ENCODE measurements around the gene FAM168B. TPM values are rescaled to one million over a fixed set of nuclear protein-coding genes. Genes with fewer than 3 reads are reported as not detected.

FAM168B gene
- polyA plus RNA-seq, 1 donor: 73.6 TPM

DNA sequence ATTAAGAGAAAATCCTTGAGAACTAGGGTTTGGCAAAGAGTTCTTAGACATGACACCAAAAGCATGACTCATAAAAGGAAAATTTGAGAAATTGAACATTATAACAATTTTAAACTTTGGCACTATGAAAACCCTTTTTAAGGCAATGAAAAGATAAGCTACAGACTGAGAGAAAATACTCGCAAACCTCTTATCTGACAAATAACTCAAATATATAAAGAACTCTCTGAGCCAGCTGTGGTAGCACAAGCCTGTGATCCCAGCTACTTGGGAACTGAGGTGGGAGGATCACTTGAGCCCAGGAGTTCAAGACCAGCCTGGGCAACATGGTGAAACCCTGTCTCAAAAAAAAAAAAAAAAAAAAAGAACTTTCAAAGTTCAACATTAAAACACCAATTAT is 70.5 kb downstream of the FAM168B start:
- DNase-seq: no peak

DNA sequence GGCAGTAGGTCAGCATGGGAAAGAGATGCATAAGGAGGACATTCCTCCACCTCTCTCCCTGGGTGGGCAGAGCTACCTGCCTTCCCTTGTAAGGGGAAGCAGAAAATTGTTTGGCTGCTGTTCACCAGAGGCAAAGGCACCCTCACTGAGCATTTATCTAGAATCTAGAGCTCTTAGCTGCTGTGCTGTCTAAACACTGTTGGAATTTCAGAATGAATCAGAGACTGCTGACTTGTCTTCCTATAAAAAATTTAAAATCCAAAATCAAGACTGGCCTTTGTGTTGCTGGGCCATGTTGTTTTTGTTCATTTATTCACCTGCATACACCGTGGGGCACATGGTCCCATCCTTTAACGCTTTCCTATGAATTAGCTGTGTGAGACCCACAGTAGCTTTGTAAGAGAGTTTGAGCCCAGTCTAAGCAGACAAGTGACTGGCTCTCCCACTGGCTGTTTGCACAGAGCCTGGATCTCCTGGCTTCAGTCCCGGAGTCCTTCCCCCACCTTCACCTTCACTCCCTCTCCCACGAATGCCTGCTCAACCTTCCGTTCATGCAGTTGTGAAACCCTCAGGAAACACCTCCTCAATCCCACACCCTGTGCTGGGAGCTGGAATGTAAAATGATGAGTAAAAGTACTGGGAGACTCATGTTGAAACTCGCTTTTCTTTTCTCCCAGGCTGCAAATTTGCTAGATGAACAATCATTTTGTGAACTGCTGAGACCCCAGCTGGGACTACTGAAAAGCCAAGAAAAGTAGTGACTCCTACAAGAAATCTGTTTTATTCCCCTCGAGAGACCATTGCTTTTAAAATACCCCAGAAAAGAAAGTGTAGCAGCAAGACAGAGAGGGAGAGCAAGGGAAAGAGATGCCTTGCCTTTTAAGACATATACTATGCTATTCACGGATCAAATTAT is 76.2 kb downstream of the FAM168B start:
- DNase-seq: no peak

DNA sequence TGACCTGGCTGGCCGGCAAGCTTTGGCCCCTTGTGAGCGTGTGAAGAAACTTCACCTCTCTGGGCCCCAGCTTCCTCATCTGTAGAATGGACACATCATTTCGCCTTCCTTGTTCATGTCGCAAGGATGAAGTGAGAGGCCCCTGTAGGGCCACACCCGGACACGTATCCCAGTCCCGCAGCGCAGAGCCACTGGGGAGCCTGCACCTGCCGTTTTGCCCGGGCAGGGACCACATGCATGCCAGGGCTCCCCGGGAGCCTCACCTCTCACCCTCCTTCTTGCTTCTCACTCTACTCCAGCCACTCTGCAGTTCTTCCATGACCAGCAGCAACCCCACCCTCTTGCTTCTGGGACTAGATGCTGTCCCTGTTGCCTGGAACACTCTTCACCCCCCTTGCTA is 77.5 kb downstream of the FAM168B start:
- DNase-seq: no peak

DNA sequence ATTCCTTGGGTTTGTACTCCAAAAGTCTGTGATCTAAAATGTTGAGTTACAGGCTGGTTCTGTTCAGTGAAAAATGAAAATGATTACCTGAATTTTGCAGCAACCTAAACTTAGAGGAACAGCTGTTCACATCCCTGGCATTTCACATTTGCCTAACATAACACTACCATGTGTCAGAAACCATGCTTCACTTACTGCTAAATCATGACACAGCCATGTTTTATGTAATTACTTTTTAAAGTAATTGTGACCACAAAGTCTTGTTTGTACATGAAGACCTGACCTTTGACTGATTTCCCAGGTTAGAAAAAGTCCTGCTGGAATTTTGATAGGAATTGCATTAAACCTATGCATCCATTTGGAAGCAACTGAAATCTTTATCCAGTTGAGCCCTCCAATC is 79.1 kb downstream of the FAM168B start:
- no peak for DNase-seq

DNA sequence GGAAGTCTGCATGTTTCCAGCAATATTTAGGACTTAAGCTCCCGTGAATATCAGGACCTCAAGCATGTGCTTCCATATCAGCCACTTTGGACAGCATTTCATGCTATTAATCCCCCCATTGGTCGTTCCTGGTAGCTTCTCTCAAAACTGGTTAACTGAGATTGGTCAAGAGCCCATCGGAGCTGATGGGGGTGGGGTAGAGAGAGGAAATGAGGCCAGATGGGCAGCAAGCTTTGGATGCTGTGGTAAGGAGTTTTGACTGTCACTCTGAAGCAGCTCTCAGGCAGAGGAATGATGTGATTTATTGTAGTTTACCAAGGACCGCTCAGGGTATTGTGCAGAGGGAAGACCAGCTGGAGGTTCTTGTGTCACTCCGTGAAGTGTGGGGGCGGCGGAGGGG is 81.8 kb downstream of the FAM168B start:
- DNase-seq: no peak

DNA sequence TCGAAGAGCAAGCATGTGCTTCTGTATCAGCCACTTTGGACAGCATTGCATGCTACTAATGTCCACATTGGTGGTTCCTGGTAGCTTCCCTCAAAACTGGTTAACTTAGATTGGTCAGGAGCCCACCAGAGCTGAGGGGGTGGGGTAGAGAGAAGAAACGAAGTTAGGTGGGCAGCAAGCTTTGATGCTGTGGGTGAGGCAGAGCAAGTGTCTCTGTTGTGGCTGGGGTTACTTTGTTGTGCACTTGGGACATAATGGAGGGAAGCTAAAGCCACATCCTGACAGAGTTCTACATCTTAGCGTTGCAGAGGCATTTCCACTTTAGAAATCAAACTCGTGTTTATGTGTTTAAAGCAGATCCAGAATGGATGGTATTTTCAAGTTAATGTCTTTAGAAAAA is 82.7 kb downstream of the FAM168B start:
- no peak for DNase-seq

DNA sequence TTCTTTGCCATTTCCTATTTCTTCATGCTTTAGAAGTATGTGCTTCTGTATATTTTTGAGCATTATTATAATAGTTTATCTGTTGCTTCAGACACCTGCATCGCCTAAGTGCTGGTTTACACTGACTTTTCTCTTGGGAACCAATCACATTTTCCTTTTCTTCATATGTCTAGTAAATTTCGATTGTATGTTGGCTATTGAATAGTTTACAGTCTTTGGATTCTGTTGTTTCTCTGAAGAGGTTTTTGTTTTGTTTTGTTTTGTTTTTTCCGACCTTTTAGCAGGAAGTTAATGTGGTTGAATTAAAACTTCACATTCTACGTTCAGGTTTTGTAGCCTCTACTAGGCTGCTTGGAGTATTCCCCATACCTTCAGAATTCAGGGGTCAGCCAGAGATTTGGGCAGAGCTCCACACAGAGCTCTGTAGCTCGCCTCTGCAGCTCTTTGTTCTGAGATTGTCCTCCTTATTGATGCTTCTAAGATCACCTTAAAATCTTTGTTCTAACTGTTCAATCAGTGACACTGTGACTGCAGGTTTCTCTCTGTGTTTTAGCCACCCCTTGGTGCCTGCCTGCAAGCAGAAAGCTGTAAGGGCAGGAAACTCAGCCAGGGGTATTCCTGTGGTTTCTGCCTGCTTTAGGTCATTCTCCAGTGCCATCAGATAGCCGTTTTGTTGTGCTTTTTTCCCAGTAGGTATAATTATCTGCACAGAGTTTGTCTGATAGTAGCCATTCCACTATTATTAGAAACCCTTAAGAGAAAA is 83.4 kb downstream of the FAM168B start:
- DNase-seq: no peak

DNA sequence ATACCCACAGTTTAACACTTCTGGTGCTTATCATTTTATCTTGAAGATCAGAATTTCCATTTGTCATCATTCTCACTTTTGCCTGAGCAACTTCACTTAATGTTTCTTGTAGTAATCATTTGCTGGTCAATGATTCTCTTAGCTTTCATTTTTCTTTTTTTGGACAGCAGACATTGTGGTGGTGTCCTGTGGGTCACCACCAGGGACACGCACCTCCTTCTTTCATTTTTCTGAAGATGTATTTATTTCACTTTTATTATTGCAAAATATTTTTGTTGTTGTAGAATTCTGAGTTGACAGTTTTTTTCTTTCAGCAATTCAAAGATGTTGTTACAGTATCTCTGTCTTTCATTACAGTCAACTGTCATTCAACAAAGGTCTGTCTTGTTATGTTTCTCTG is 84.3 kb downstream of the FAM168B start:
- no peak for DNase-seq

DNA sequence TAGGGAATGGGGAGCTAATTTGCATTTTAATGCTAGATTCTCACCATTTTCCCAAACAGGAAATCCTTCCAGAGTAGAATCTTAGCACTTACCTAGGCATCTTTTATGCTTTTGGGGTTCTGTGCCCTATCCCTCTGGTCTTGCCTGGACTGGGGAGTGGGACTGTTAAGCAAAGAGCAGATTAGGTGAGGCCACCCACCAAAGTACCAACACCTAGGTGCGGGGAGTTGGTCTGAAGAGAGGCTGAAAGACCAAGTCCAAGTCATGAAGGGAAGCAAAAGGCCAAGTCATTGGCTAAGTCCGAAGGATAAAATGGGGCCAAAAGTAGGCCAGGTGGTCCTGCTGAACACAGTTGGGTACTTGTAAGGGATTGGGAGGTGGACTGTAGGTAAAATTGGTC is 86.7 kb downstream of the FAM168B start:
- no peak for DNase-seq

DNA sequence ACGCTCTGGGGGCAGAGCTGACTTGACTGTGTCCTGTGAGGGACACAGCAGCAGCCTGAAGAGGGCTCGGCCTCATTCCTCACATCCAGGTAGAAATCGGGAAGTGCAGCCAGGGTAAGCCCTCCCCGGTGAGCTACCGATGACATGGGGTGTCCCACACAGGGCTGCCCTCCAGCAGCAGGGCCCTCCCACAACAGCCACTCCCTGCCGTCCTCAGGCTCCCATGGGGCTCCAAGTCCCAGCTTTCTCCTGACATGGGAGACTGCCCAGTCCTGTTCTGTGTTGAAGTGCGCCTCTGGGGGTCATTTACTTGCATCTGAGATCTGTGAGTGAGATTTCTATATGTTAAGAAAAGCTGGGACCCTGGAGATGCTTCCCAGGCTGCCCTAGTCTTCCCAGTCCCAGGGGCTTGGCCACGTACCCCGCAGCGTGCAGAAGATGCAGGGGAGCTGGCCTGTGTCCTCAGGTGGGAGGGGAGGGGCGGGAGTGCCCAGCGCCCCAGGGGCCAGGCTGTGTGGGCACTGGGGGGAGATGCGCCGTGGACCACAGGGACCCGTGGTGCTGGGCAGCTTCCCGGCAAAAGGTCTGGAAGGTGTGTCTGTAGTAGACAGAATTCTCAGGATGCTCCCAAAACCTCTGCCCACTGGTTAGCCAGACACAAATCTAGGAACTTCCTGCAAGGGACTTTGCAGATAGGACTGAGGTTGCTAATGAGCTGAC is 87.9 kb downstream of the FAM168B start:
- no peak for DNase-seq

DNA sequence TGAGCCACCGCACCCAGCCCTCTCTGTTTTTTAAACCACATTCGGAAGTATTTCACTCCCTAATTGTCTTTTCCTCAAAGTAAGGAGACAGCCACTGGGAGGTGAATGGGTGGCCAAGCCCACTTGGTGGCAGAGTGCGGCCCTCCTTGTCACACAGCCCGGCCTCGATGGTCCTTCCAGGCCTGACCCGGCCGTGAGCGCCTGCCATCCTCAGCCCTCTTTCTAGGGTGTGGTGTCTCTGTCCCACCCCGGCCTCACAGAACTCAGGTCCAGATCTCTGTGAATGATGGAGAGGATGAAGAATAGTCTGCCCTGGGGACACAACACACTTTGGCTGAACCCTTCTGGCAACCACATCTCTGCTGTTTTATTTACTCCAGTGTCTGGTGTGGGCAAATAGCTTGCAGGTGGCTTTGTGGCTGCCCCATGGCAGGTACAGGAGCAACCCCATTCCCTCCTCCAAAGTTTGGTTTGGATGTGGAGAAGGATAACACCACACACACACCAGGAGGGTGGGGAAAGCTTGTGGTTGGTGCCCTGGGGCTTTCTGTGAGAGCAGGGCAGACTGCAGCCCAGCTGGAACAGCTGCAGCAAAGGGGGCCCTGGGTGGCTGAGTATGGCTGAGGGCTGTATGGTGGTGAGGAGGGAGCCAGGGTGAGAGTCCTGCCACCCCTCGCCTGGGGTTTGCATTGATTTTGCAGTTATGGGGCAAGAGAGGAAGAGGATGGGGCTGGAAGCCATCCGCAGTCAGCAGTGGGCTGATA is 88.6 kb downstream of the FAM168B start:
- DNase-seq: no peak

DNA sequence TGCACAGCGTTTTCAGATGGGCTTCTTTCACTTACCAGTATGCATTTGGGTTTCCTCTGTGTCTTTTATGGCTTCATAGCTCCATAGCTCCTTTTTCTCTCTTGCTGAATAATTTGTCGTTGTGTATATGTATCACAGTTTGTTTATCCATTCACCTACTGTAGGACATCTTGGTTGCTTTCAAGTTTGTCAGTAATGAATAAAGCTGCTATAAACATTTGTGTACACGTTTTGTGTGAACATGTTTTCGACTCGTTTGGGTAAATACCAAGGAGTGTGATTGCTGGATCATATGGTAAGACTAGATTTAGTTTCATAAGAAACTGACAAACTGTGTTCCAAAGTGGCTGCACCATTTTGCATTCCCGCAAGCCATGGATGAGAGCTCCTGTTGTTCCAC is 94.7 kb downstream of the FAM168B start:
- no peak for DNase-seq

Other genes with a start within 250 kb of the FAM168B start
- 24.0 TPM for gene PLEKHB2, start 11.9 kb upstream of the FAM168B start, polyA plus RNA-seq (ENCODE audit: insufficient read length)
- gene POTEE, start 116.1 kb upstream of the FAM168B start, polyA plus RNA-seq (ENCODE audit: insufficient read length): not detected